Measurements from ENCODE around the gene ST6GALNAC5.

Gene ST6GALNAC5

GRCh38 chr1:77040826-77041225, 173.5 kb downstream of the ST6GALNAC5 start:
- no peak overlapping the region for H3K4me3 ChIP-seq (ENCODE audit: low read depth, low read length)
- ChIA-PET CTCF (no interaction called here), POLR2A (no interaction called here)
- no peaks in the 10 kb centered on the region for H3K9me3 ChIP-seq (ENCODE audit: control insufficient read depth, insufficient read depth, low read depth, low read length)
- no peaks in the 10 kb centered on the region for H3K4me1 ChIP-seq (ENCODE audit: control insufficient read depth, insufficient read depth, low read length)
- no peak for TF ChIP-seq PATZ1 (tag by site-specific recombination; IDR thresholded peaks at IDR 0.05)
- no peak for TF ChIP-seq ZXDB (tag by site-specific recombination; IDR thresholded peaks at IDR 0.05)
- no peak for TF ChIP-seq TSHZ1 (tag by site-specific recombination; IDR thresholded peaks at IDR 0.05; ENCODE audit: borderline replicate concordance)
- no peak for TF ChIP-seq ZNF214 (tag by site-specific recombination; IDR thresholded peaks at IDR 0.05; ENCODE audit: borderline replicate concordance)
- TF ChIP-seq EGR2 (tag by site-specific recombination; IDR thresholded peaks at IDR 0.05; ENCODE audit: low read depth): no peak
- TF ChIP-seq ZNF654 (tag by site-specific recombination; IDR thresholded peaks at IDR 0.05; ENCODE audit: low read depth): no peak
- no peak for TF ChIP-seq ATF2 (tag by site-specific recombination; IDR thresholded peaks at IDR 0.05; ENCODE audit: low read depth)
- TF ChIP-seq TRIM28 (IDR thresholded peaks at IDR 0.05; ENCODE audit: borderline replicate concordance, low read length): no peak
- TF ChIP-seq ZNF600 (tag by site-specific recombination; IDR thresholded peaks at IDR 0.05): no peak
- TF ChIP-seq MEIS1 (CRISPR knock-in tag; IDR thresholded peaks at IDR 0.05; ENCODE audit: borderline replicate concordance): no peak
- no peak for TF ChIP-seq ZNF2 (tag by site-specific recombination; IDR thresholded peaks at IDR 0.05)
- TF ChIP-seq ZBTB26 (tag by site-specific recombination; optimal IDR thresholded peaks at IDR 0.05): no peak
- TF ChIP-seq ZNF112 (tag by site-specific recombination; IDR thresholded peaks at IDR 0.05): no peak
- H3K36me3 ChIP-seq (ENCODE audit: control insufficient read depth in 2 of 2, insufficient read depth in 1 of 2, low read length in 2 of 2): no peaks in the 10 kb centered on the region
- no peak overlapping the region for H3K27ac ChIP-seq (ENCODE audit: extremely low read depth, low read depth, low read length)

GRCh38 chr1:77044133-77044849, 177.0 kb downstream of the ST6GALNAC5 start:
- ChIA-PET CTCF (no interaction called here), POLR2A (no interaction called here)
- Histone ChIP-seq H3K36me3 (ENCODE audit: control insufficient read depth in 2 of 2, insufficient read depth in 1 of 2, low read length in 2 of 2) (no peaks in the 10 kb centered on the region), H3K4me1 (ENCODE audit: control insufficient read depth, insufficient read depth, low read length) (no peaks in the 10 kb centered on the region), H3K4me3 (ENCODE audit: low read depth, low read length) (no peak overlapping the region), H3K27ac (ENCODE audit: extremely low read depth, low read depth, low read length) (no peak overlapping the region), H3K9me3 (ENCODE audit: control insufficient read depth, insufficient read depth, low read depth, low read length) (no peaks in the 10 kb centered on the region)
- TF ChIP-seq ZNF335 (tag by site-specific recombination; conservative IDR thresholded peaks at IDR 0.05) (no peak), ZNF776 (tag by site-specific recombination; IDR thresholded peaks at IDR 0.05; ENCODE audit: borderline replicate concordance) (no peak), ZNF704 (tag by site-specific recombination; IDR thresholded peaks at IDR 0.05) (no peak), ZNF571 (tag by site-specific recombination; IDR thresholded peaks at IDR 0.05) (no peak), ZNF777 (tag by site-specific recombination; IDR thresholded peaks at IDR 0.05; ENCODE audit: borderline replicate concordance) (no peak), SETDB1 (IDR thresholded peaks at IDR 0.05; ENCODE audit: insufficient read length, low read length) (no peak), MEIS1 (CRISPR knock-in tag; IDR thresholded peaks at IDR 0.05; ENCODE audit: borderline replicate concordance) (no peak), ZNF37A (tag by site-specific recombination; IDR thresholded peaks at IDR 0.05) (no peak), ZNF639 (tag by site-specific recombination; IDR thresholded peaks at IDR 0.05) (no peak)
